Peyer's patch (tissue), 4 donors: Measurements from ENCODE around the gene ARHGAP18. TPM values are rescaled to one million over a fixed set of nuclear protein-coding genes. Genes with fewer than 3 reads are reported as not detected.

Source experiments
- DNase-seq, 3 donors: peaks; one replicate each; pipeline ENCODE4 v3.0.0-alpha.2; 2017 to 2019
- H3K27ac ChIP-seq, 4 donors: fragments of 200-600 bp; sonication (generic); one replicate each; pipeline ENCODE4 v1.5.1; 2016 to 2019
- H3K27me3 ChIP-seq, 2 donors: fragments of 200-600 bp; sonication (generic); one replicate each; pipeline ENCODE4 v1.5.1; 2019
- H3K36me3 ChIP-seq, 3 donors: fragments of 200-600 bp; sonication (generic); one replicate each; pipeline ENCODE4 v1.5.1; 2016 to 2019
- H3K4me1 ChIP-seq, 4 donors: fragments of 200-600 bp; sonication (generic); one replicate each; pipeline ENCODE4 v1.5.1; 2016 to 2019
- H3K4me3 ChIP-seq, 4 donors: fragments of 200-600 bp; sonication (generic); 1 replicate in 3 of 4; 2 replicates in 1 of 4; pipeline ENCODE4 v1.5.1; 2016 to 2019; ENCODE audit warnings: mild to moderate bottlenecking in 1 of 4
- H3K9me3 ChIP-seq, 4 donors: fragments of 200-600 bp; sonication (generic); one replicate each; pipeline ENCODE4 v1.5.1; 2016 to 2019; ENCODE audit warnings: mild to moderate bottlenecking in 1 of 4
- POLR2A ChIP-seq, 2 donors: fragments of 450-650 bp; IDR thresholded peaks; one replicate each; pipeline ENCODE4 v1.5.1; 2017; ENCODE audit warnings: antibody characterized with exemption in 2 of 2, mild to moderate bottlenecking in 2 of 2, moderate library complexity in 2 of 2
- total RNA-seq, 4 donors: library from RNA; depleted of rRNA; stranded (reverse); fragments of >200 nt; gene quantifications; one replicate each; pipeline ENCODE4 v1.1.0, GENCODE V29; 2016
- TF ChIP-seq, protein P1 (sequence below), 6 experiments: fragments of 450-650 bp in 4 of 6; fragments of 200-600 bp in 2 of 6; sonication (generic) in 1 of 6; IDR thresholded peaks; one replicate each; pipeline ENCODE4 v1.5.1; 2017 to 2019; ENCODE audit warnings: antibody characterized with exemption in 6 of 6, mild to moderate bottlenecking in 3 of 6, moderate library complexity in 1 of 6

Gene ARHGAP18
- total RNA-seq, 4 donors from 2014 or later: 26.1 to 45.4 (median 33.5) TPM

DNA sequence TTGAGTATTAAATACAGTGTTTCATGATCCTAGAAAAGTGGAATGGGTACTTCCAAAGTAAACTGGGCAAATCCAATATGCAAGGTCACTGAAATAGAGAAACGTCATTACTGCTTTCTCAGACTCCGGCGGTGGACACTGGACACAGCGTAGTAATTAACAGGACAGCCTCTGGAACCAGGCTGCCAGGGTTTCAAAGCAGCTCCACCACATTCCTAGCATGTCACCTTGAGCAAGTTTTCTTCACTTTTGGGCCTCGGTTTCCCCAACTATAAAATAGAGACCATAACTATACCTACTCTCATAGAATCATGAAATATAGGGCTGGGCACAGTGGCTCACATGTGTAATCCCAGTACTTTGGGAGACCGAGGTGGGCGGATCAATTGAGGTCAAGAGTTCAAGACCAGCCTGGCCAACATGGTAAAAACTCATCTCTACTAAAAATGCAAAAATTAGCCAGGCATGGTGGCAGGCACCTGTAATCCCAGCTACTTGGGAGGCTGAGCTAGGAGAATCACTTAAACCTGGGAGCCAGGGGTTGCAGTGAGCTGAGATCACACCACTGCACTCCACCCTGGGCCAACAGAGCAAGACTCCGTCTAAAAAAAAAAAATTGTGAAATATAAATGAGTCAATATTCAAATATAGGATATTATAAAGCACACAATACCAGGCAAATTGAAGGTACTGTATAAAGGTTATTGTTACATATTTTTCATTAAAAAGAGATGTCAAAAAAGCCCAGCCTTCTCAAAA lies 24.9 kb downstream of the ARHGAP18 start:
- peak overlapping the region; percentile 29 to 83 (median 71) for H3K27ac ChIP-seq
- no peak overlapping the region for H3K4me3 ChIP-seq
- no peaks in the 10 kb centered on the region for H3K36me3 ChIP-seq
- no peak for DNase-seq
- no peaks in the 10 kb centered on the region for H3K9me3 ChIP-seq
- H3K27me3 ChIP-seq: no peaks in the 10 kb centered on the region
- TF ChIP-seq, protein P1, sequence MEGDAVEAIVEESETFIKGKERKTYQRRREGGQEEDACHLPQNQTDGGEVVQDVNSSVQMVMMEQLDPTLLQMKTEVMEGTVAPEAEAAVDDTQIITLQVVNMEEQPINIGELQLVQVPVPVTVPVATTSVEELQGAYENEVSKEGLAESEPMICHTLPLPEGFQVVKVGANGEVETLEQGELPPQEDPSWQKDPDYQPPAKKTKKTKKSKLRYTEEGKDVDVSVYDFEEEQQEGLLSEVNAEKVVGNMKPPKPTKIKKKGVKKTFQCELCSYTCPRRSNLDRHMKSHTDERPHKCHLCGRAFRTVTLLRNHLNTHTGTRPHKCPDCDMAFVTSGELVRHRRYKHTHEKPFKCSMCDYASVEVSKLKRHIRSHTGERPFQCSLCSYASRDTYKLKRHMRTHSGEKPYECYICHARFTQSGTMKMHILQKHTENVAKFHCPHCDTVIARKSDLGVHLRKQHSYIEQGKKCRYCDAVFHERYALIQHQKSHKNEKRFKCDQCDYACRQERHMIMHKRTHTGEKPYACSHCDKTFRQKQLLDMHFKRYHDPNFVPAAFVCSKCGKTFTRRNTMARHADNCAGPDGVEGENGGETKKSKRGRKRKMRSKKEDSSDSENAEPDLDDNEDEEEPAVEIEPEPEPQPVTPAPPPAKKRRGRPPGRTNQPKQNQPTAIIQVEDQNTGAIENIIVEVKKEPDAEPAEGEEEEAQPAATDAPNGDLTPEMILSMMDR (IDR thresholded peaks at IDR 0.05): no peak
- TF ChIP-seq POLR2A (IDR thresholded peaks at IDR 0.05): no peak
- H3K4me1 ChIP-seq: peaks cover 0 to 23% (median 15%) of the 10 kb centered on the region in 4 donors

DNA sequence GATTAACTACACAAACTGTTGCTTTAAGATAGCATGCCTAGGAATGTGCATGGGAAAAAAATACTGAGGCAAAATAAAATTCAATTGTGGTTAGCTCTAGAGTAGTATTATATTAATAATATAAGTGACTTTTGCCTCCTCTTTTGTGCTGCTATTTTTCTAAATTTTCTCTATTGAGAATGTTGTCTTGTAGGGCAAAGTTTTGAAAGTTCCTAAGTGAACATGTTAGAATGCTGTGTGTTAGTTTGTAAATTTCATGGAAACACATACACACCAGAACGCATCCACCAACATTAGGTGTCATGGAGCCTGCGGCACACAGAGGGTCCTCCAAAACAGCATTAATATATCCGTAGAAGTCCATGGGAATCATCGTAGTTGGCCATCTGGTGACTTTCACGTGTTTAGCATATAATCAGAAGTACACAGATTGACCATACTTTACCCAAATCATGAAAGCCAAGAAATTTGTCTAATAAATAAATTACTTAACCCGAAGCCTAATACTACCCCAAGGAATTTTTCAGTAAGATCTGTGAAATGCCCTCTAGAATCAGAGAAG lies 25.6 kb downstream of the ARHGAP18 start:
- peak overlapping the region; percentile 29 to 83 (median 71) for H3K27ac ChIP-seq
- no peak for DNase-seq
- no peak overlapping the region for H3K4me3 ChIP-seq
- TF ChIP-seq POLR2A (IDR thresholded peaks at IDR 0.05): no peak
- TF ChIP-seq, protein P1 (IDR thresholded peaks at IDR 0.05): no peak
- no peaks in the 10 kb centered on the region for H3K9me3 ChIP-seq
- H3K4me1 ChIP-seq: peaks cover 0 to 23% (median 15%) of the 10 kb centered on the region in 4 donors
- H3K27me3 ChIP-seq: no peaks in the 10 kb centered on the region
- H3K36me3 ChIP-seq: no peaks in the 10 kb centered on the region

DNA sequence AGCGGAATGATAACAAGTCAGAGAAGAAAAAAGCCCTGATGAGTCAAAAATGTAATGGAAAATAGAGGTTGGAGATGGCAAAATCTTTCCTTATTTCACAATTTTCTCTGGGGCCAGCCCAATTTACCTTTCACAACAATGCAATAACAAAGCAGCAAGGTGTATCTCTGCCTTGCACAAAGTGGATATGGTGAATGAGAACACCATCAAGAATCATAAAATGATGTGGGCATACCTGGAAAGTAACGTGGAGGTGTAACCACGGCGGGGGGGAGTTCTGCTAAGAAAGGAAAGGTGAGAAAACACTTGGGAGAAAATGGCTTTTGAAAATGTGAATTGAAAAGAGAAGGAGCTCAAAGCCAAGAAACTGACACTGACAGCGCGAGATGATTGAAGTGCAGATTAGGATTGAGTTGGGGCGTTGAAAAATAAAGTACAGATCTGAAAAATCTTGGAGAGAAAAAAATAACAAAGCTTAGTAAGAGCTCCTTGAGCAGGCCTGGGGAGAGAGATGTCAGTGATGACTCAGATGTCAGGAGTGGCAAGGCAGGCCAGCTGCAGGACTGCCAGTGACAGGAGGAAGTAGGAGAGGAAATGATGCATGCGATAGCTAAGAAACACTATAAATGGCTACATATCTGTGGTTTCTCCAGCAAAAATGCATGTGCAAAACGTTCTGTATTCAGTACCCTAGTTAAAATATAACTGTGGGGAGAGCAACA lies 26.2 kb downstream of the ARHGAP18 start:
- H3K27ac ChIP-seq: peak overlapping the region; percentile 61 to 83 (median 71)
- no peaks in the 10 kb centered on the region for H3K36me3 ChIP-seq
- H3K9me3 ChIP-seq: no peaks in the 10 kb centered on the region
- DNase-seq: peak in 2 of 3 donors; percentile 79 to 91
- no peak overlapping the region for H3K4me3 ChIP-seq
- TF ChIP-seq POLR2A (IDR thresholded peaks at IDR 0.05): peak in 1 of 2 donors; percentile 21
- TF ChIP-seq, protein P1 (IDR thresholded peaks at IDR 0.05): no peak
- H3K27me3 ChIP-seq: no peaks in the 10 kb centered on the region
- peaks cover 0 to 23% (median 15%) of the 10 kb centered on the region in 4 donors for H3K4me1 ChIP-seq

DNA sequence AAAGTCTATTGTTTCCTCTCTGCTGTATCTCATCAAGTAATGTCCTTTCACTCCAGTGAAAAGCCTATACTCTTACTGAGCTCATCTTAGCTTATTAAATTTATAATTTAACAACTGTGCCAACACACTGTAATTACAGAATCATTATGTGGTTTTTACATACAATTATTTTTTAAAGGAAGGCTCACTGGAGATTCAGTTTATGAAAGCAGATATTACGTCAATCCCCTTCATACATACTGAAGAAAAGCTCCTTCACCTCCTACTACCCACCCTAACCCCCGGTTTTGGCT lies 28.1 kb downstream of the ARHGAP18 start:
- H3K9me3 ChIP-seq: no peaks in the 10 kb centered on the region
- no peak for DNase-seq
- no peak for TF ChIP-seq POLR2A (IDR thresholded peaks at IDR 0.05)
- TF ChIP-seq, protein P1 (IDR thresholded peaks at IDR 0.05): no peak
- no peaks in the 10 kb centered on the region for H3K27me3 ChIP-seq
- no peak overlapping the region for H3K4me3 ChIP-seq
- H3K4me1 ChIP-seq: peaks cover 0 to 32% (median 15%) of the 10 kb centered on the region in 4 donors
- no peaks in the 10 kb centered on the region for H3K36me3 ChIP-seq
- peak overlapping the region in 1 of 4 donors; percentile 9 for H3K27ac ChIP-seq

DNA sequence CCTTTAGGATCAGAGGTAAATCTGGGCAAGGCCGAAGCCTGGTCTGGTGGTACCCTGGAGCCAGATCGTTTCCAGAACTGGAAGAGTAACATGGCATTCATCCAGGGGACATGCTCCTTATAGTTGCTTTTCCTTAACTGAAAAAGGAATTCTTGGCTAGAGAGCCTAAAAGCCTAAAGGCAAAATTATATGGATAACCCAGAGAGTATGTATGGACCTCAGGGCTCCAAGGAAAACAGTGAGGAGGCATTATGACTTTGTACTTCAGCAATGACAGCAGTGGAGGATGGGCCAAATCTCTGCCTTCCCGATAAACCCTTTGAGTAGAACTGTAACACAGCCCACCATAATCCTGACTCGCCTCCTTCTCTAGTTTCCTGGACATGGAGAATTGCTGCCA lies 29.3 kb downstream of the ARHGAP18 start:
- no peak for DNase-seq
- no peaks in the 10 kb centered on the region for H3K36me3 ChIP-seq
- H3K27me3 ChIP-seq: no peaks in the 10 kb centered on the region
- TF ChIP-seq, protein P1 (IDR thresholded peaks at IDR 0.05): no peak
- no peak for TF ChIP-seq POLR2A (IDR thresholded peaks at IDR 0.05)
- H3K4me1 ChIP-seq: peaks cover 0 to 24% (median 11%) of the 10 kb centered on the region in 4 donors
- H3K27ac ChIP-seq: peak overlapping the region in 1 of 4 donors; percentile 5
- H3K4me3 ChIP-seq: no peak overlapping the region
- no peaks in the 10 kb centered on the region for H3K9me3 ChIP-seq
